ENCODE measurements around the gene MAF.

- no peak for TF ChIP-seq POLR2AphosphoS5 (IDR thresholded peaks at IDR 0.05; ENCODE audit: borderline replicate concordance, low read depth, low read length)
- TF ChIP-seq EZH2 (IDR thresholded peaks at IDR 0.05), result no peak
- no peak for TF ChIP-seq FOXP2 (optimal IDR thresholded peaks at IDR 0.05; ENCODE audit: control extremely low read depth, extremely low read length, insufficient read depth)
Observed at GRCh38 chr16:79598063-79598347, 2.5 kb downstream of the MAF start.

All from SK-N-MC (cell line).